Esophagus squamous epithelium (tissue), 4 donors: Measurements from ENCODE around the gene TIMP4.

Experiments
- POLR2A ChIP-seq, 4 donors: fragments of 450-650 bp; IDR thresholded peaks; one replicate each; pipeline ENCODE4 v1.6.1; 2017; ENCODE audit warnings: antibody characterized with exemption in 4 of 4, mild to moderate bottlenecking in 4 of 4, moderate library complexity in 3 of 4
- TF ChIP-seq, protein P1 (sequence below), 6 experiments: fragments of 450-650 bp in 4 of 6; fragments of 200-600 bp in 2 of 6; sonication (generic) in 2 of 6; IDR thresholded peaks; one replicate each; pipeline ENCODE4 v1.5.1; 2016 to 2019; ENCODE audit warnings: antibody characterized with exemption in 6 of 6, mild to moderate bottlenecking in 4 of 6, moderate library complexity in 4 of 6

DNA sequence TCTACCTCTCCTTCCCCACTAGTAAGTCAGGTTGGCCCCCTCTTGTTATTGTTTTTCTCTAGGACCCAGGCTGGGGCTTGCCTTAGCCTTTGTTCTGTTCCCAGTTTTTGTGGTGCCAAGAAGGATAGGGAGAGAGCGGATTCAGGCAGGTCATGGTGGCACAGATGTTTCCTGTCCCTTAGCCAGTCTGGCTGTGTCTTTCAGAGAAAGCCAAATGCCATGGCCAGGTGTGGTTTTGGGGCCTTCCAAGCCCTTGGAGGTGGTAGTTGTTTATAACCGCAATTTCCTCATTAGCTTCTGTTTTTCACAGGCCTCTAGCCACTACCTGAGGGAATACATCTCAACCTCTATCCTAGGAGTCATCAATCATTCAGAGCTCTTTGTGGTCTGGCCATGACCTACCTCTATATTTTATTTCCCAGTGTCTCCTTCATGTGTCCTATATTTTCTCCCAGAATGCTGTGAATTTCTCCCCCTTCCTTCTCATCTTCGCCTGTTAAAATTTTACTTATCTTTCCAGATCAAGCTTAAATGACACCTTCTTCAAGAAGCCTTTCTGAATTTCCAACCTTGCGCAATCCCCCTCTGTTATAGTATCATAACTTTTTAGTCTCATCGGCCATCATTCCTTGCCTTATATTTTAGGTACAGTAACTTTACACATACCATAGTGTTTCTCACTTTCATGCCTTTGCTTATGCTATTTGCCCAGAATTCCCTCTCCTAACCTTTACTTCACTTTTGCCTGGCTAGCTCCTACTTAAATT, 38.2 kb downstream of the TIMP4 start:
- TF ChIP-seq, protein P1, sequence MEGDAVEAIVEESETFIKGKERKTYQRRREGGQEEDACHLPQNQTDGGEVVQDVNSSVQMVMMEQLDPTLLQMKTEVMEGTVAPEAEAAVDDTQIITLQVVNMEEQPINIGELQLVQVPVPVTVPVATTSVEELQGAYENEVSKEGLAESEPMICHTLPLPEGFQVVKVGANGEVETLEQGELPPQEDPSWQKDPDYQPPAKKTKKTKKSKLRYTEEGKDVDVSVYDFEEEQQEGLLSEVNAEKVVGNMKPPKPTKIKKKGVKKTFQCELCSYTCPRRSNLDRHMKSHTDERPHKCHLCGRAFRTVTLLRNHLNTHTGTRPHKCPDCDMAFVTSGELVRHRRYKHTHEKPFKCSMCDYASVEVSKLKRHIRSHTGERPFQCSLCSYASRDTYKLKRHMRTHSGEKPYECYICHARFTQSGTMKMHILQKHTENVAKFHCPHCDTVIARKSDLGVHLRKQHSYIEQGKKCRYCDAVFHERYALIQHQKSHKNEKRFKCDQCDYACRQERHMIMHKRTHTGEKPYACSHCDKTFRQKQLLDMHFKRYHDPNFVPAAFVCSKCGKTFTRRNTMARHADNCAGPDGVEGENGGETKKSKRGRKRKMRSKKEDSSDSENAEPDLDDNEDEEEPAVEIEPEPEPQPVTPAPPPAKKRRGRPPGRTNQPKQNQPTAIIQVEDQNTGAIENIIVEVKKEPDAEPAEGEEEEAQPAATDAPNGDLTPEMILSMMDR (IDR thresholded peaks at IDR 0.05), result no peak
- no peak for TF ChIP-seq POLR2A (IDR thresholded peaks at IDR 0.05)
